A549 (cell line): ENCODE measurements around the gene MITF.

Experiments used
- CEBPB ChIP-seq, 2 experiments: fragments of >200 bp in 1 of 2; sonication (Bioruptor Twin) in 1 of 2; formaldehyde crosslinking in 1 of 2; IDR thresholded peaks; 2 replicates each; pipeline ENCODE4 v1.6.1; 2012 to 2016
- CTCF ChIP-seq: fragments of >200 bp; sonication (Bioruptor Twin); formaldehyde crosslinking; IDR thresholded peaks from 3 replicates; pipeline ENCODE4 v1.5.1; 2016
- HDAC2 ChIP-seq: fragments of 200-600 bp; sonication (generic); IDR thresholded peaks from 2 replicates; pipeline ENCODE4 v1.6.1; 2016
- MAZ ChIP-seq: fragments of 150-350 bp; IDR thresholded peaks from 2 replicates; pipeline ENCODE4 v1.6.1; 2014; ENCODE audit warnings: antibody characterized with exemption, low read depth, low read length, borderline replicate concordance
- POLR2A ChIP-seq: IDR thresholded peaks from 2 replicates; pipeline ENCODE4 v1.6.1; 2012; ENCODE audit warnings: mild to moderate bottlenecking, low read length
- POLR2AphosphoS2 ChIP-seq: conservative IDR thresholded peaks from 2 replicates; pipeline ENCODE4 v1.6.1; 2012; ENCODE audit warnings: low read length, improper control_type of control experiment, inconsistent platforms
- RCOR1 ChIP-seq: fragments of 150-350 bp; IDR thresholded peaks from 2 replicates; pipeline ENCODE4 v1.6.1; 2014; ENCODE audit warnings: antibody characterized with exemption, low read length, low read depth
- TF ChIP-seq, protein P1 (sequence below): fragments of 450-650 bp; IDR thresholded peaks from 2 replicates; pipeline ENCODE4 v1.6.1; 2014; ENCODE audit warnings: antibody characterized with exemption

- TF ChIP-seq, protein P1, sequence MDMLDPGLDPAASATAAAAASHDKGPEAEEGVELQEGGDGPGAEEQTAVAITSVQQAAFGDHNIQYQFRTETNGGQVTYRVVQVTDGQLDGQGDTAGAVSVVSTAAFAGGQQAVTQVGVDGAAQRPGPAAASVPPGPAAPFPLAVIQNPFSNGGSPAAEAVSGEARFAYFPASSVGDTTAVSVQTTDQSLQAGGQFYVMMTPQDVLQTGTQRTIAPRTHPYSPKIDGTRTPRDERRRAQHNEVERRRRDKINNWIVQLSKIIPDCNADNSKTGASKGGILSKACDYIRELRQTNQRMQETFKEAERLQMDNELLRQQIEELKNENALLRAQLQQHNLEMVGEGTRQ = peak; percentile 73
- TF ChIP-seq CTCF (no peak), POLR2A (no peak), POLR2AphosphoS2 (no peak), CEBPB (IDR thresholded peaks at IDR 0.05) (no peak), MAZ (no peak), HDAC2 (no peak), RCOR1 (no peak)
Measured at GRCh38 chr3:69784954-69785514, 45.8 kb downstream of the MITF start.
